M059J (cell line): ENCODE results near the gene CRX. TPM values are rescaled to one million over a fixed set of nuclear protein-coding genes. Genes with fewer than 3 reads are reported as not detected.
"Not testable (repeated sequence)": the region's sequence is repeated elsewhere in the genome, so short reads cannot be mapped to it uniquely, and the experiment has no call there.

Source experiments
- DNase-seq: peaks from one replicate; pipeline ENCODE4 v3.0.0-alpha.2; 2012; ENCODE audit warnings: low read depth
- total RNA-seq: library from RNA; depleted of rRNA; stranded (reverse); fragments of >200 nt; shearing (Covaris generic); gene quantifications from 2 replicates; pipeline ENCODE4 v1.2.3, GENCODE V29; 2014; rRNA removed

Gene CRX
- total RNA-seq, 1 experiment from 2014 or later, result not detected

- not testable (repeated sequence) for DNase-seq
These were observed 38.1 kb downstream of the CRX start for GRCh38 chr19:47859838-47860237.

GRCh38 chr19:47860602-47861297 is 39.0 kb downstream of the CRX start:
- DNase-seq, result no peak

GRCh38 chr19:47861630-47862029 is 39.9 kb downstream of the CRX start:
- DNase-seq, result no peak

- DNase-seq, result peak; percentile 75
These were observed 41.8 kb downstream of the CRX start for GRCh38 chr19:47863514-47863936.

GRCh38 chr19:47865166-47865565 is 43.4 kb downstream of the CRX start:
- no peak for DNase-seq

GRCh38 chr19:47878906-47879305 is 57.2 kb downstream of the CRX start:
- DNase-seq, result peak; percentile 37

GRCh38 chr19:47879385-47879784 is 57.6 kb downstream of the CRX start:
- not testable (repeated sequence) for DNase-seq

GRCh38 chr19:47881757-47882156 is 60.0 kb downstream of the CRX start:
- no peak for DNase-seq

GRCh38 chr19:47882890-47883289 is 61.2 kb downstream of the CRX start:
- no peak for DNase-seq

- DNase-seq, result no peak
These were observed 63.3 kb downstream of the CRX start for GRCh38 chr19:47885067-47885463.

- DNase-seq, result no peak
These were observed 64.3 kb downstream of the CRX start, which contains the start of gene SULT2A1 for GRCh38 chr19:47886010-47886559. Gene SULT2A1 (minus strand): TSS chr19:47886315. CDS start chr19:47886257, 58 bp downstream.

GRCh38 chr19:47890865-47891621 is 69.3 kb downstream of the CRX start:
- no peak for DNase-seq

- DNase-seq, result no peak
These were observed 69.8 kb downstream of the CRX start for GRCh38 chr19:47891622-47891922.

GRCh38 chr19:47891923-47892666 is 70.4 kb downstream of the CRX start:
- peak; percentile 20 for DNase-seq

Other genes with a start within 250 kb of the CRX start
- 0.27 TPM in 1 of 2 replicates, not detected in the other for gene ZNF541, start 248.8 kb upstream of the CRX start, total RNA-seq
- 2.7 and 5.3 TPM in 2 replicates for gene BICRA, start 212.8 kb upstream of the CRX start, total RNA-seq
- gene EHD2, start 108.5 kb upstream of the CRX start, total RNA-seq, result 34.0 and 91.2 TPM in 2 replicates
- gene NOP53, start 76.4 kb upstream of the CRX start, total RNA-seq, result 19.6 and 31.0 TPM in 2 replicates
- gene SELENOW, start 43.2 kb upstream of the CRX start, total RNA-seq, result 366 and 459 TPM in 2 replicates
- gene TPRX1, start 17.4 kb upstream of the CRX start, total RNA-seq, result not detected in 2 replicates
- gene TPRX2, start 37.3 kb downstream of the CRX start, total RNA-seq, result not detected in 2 replicates
- gene SULT2A1, start 64.4 kb downstream of the CRX start, total RNA-seq, result not detected in 2 replicates
- 0.25 TPM in 1 of 2 replicates, not detected in the other for gene BSPH1, start 170.2 kb downstream of the CRX start, total RNA-seq
- gene ELSPBP1, start 172.7 kb downstream of the CRX start, total RNA-seq, result 24.4 and 33.3 TPM in 2 replicates
- 1.1 and 2.8 TPM in 2 replicates for gene CABP5, start 222.1 kb downstream of the CRX start, total RNA-seq